Coronary artery (tissue), 2 donors: ENCODE measurements around the gene ATF5.

Experiments
- DNase-seq: peaks from one replicate; pipeline ENCODE4 v3.0.0-alpha.2; 2017; ENCODE audit warnings: low spot score
- H3K27ac ChIP-seq, 2 donors: fragments of 200-600 bp; sonication (generic); one replicate each; pipeline ENCODE4 v1.5.1; 2016 to 2019
- H3K4me3 ChIP-seq: fragments of 200-600 bp; sonication (generic); 2 replicates; pipeline ENCODE4 v1.5.1; 2016; ENCODE audit warnings: mild to moderate bottlenecking, moderate library complexity
- TF ChIP-seq, protein P1 (sequence below): fragments of 200-600 bp; sonication (generic); IDR thresholded peaks from one replicate; pipeline ENCODE4 v1.5.1; 2019; ENCODE audit warnings: antibody characterized with exemption

Gene ATF5

DNA sequence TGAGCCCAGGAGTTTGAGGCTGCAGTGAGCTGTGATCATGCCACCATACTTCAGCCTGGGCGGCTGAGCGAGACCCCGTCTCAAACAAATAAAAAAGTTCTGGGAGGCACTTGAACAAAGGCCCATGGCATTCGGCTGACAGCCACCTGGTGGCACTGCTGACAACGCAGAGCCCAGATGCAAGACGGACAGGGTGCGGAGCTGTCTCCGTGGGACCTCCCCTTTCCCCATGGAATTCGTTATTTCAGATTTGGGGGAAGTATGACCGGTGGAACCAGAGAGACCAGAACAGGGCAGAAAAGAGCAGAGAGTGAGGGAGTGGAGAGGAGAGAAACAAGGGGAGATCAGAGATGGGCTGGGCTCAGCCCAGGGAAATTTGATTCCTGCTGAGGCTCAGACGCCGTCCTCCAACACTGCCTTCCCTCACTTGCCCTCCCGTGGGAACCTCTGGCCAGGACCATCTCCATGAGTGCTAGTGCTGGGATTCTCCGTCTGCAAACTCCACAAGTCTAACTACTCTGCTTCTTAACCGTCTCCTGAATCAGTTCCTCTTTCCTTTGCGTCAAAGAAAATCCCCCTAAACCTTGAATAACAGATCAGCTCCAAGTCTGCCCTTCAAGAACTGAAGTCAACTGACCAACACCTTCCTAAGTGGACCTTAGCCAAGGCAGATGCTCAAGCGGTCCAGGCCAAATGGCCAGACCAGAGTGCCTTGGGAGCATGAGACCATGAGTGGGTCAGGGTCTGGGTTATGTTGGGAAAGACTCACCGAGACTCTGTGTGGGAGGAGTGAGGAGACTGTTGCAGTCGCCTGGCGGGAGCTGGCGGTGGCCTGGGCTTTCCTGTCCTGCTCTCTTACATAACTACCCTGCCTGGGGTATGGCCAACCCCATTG lies 11.9 kb upstream of the ATF5 start:
- DNase-seq = no peak
- TF ChIP-seq, protein P1, sequence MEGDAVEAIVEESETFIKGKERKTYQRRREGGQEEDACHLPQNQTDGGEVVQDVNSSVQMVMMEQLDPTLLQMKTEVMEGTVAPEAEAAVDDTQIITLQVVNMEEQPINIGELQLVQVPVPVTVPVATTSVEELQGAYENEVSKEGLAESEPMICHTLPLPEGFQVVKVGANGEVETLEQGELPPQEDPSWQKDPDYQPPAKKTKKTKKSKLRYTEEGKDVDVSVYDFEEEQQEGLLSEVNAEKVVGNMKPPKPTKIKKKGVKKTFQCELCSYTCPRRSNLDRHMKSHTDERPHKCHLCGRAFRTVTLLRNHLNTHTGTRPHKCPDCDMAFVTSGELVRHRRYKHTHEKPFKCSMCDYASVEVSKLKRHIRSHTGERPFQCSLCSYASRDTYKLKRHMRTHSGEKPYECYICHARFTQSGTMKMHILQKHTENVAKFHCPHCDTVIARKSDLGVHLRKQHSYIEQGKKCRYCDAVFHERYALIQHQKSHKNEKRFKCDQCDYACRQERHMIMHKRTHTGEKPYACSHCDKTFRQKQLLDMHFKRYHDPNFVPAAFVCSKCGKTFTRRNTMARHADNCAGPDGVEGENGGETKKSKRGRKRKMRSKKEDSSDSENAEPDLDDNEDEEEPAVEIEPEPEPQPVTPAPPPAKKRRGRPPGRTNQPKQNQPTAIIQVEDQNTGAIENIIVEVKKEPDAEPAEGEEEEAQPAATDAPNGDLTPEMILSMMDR = no peak
- Histone ChIP-seq H3K27ac (no peak overlapping the region), H3K4me3 (no peak overlapping the region)

DNA sequence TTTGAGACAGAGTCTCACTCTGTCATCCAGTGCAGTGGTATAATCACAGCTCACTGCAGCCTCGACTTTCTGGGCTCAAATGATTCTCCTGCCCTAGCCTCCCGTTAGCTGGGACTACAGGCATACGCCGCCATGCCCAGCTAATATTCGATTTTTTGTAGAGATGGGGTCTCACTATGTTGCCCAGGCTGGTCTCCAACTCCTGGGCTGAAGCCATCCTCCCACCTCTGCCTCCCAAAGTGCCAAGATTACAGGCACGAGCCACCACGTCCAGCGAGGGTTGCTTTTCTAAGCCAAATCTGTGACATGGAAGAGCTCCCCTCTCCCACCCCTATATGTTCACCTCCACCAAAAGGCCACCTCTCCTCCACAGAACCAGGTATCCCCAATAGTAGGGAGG lies 10.9 kb upstream of the ATF5 start:
- Histone ChIP-seq H3K4me3 (no peak overlapping the region), H3K27ac (no peak overlapping the region)
- TF ChIP-seq, protein P1 = no peak
- DNase-seq = no peak

DNA sequence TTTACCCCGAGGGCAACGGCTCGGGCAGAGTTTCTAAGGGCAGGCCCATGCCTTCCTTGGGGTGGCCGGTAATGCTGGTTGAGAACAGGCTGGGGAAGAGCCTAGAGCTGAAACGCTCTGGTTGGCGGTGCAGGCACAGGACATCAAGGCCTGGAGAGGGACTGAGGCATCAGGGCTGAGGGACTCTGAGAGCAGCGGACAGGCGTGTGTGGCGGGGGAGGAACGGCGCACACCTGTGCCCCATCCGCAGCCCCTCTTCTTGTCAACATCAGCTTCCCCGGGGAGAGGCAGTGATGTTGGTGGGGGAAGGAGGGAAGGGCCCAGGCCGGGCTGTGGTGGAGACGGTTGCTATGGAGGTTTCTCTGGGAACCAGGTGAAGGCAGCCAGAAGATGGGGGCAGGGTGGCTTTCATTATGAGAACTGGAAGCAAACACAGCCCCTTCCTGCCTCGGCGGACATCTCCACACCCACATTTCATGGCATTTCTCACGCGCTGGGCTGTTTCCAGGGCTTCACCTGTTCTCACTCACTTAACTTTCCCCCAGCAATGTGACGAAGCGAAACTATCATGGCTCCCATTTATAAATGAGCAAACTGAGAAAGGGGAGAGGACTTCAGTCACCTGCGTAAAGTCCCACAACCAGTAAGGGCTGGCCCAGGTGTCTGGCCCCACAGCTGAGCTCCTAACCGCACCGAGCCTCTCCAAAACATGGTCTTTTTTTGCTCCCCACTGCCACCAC lies 8.2 kb upstream of the ATF5 start:
- no peak for DNase-seq
- no peak overlapping the region for H3K27ac ChIP-seq
- TF ChIP-seq, protein P1 = no peak
- no peak overlapping the region for H3K4me3 ChIP-seq

DNA sequence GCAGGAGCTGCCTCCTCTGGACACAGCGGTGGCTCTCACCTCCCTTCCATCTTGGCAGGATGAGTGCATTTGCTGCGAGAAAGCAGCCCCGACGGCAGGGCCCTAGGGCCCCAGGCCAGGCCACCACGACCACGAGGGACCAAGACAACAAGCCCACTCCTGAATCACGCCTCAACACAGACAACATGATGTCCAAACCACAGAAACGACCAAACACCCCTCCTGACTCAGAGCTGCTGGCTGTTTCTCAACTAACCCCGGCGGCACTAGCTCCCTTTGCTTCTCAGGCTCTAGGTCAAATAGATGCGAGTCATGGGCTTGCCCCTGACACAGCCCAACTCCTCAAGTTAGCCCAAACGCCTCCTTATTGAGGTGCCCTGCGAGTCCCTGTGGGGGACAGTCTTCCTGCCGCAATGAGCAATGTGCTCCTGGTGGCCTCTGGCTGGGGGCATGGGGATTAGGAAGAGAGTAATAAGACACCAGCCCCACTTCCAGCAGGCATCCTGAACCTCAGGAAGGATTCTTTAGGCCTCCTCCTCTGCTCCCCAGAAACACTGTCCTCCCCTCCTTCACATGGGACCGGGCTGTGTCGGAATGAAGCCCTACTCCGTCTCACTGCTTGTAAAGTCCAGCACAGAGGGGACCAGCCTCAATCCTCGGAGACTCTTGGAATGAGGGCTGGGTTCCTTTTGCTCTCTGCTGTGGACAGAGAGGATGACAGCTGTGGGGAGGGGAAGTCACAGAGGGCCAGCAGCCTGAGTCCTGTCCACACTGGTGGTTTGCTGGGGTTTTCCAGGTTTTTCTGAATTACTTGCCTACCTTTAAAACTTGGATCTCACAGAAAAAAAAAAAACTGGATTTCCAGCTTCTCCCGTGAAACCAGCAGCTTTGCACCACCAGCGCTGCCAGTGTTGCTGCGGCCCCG lies 6.9 kb upstream of the ATF5 start:
- TF ChIP-seq, protein P1 = no peak
- Histone ChIP-seq H3K27ac (no peak overlapping the region), H3K4me3 (no peak overlapping the region)
- no peak for DNase-seq

DNA sequence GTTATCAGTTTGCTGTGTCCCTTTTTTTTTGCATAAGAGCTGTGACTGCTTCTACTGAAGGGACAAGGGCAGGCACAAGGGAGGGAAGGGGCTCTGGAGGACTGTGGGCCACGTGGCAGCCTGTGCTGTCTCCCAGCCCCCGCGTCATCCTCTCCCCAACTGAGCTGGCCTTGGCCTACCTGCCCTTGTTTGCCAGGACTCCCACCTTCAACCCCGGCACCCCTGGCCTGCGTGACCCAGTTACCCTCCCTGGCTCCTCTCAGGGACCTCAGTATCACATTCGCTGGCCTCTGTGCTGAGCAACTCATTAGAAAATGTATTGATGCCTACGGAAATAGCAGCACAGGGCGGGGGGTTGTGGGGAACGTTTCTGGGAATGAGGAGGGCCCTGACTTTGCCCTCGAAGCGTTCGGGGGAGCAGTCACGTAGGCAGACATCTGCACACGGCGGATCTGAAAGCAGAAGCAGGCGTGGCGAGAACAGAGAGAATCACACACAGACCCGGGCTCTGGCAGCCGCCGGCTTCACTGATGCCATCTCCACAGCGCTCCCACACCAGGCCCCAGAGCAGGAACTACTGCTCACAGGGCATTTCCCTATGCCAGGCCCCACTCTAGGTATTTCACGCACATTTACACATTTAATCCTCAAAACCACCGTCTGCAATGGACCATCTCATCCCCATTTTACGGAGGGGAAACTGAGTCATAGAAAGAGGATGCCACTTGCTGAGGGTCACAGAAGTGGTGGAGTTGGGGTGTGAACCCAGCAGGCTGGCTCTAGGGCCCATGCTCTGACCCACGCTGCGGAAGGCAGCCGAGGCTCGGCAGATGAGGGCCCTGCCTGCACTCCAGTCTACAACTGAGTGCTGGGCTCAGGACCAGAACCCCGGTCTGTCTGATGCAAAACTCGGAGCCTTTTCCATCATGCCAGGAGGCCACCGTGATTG lies 5.7 kb upstream of the ATF5 start:
- H3K4me3 ChIP-seq = no peak overlapping the region
- no peak for DNase-seq
- no peak overlapping the region for H3K27ac ChIP-seq
- TF ChIP-seq, protein P1 = no peak
